HG03095 (cell line): Measurements from ENCODE around the gene PHOSPHO1.
"Not testable (repeated sequence)": the region's sequence is repeated elsewhere in the genome, so short reads cannot be mapped to it uniquely, and the experiment has no call there.

Source experiments
- ATAC-seq: cut with Tn5 transposase; IDR thresholded peaks from one replicate; pipeline ENCODE4 v1.9.1; 2021; ENCODE audit warnings: moderate library complexity; ENCODE audit not compliant: unreplicated experiment

The PHOSPHO1 gene

GRCh38 chr17:49230636-49231562 lies at the start of gene PHOSPHO1:
Gene PHOSPHO1 (minus strand): TSS chr17:49230787. CDS start chr17:49226691, 4,096 bp downstream.
- ATAC-seq: peak; percentile 95

- ATAC-seq: no peak
Measured at GRCh38 chr17:49280061-49280460, 49.5 kb upstream of the PHOSPHO1 start.

- not testable (repeated sequence) for ATAC-seq
Measured at GRCh38 chr17:49279263-49280015, 48.9 kb upstream of the PHOSPHO1 start.

- ATAC-seq: no peak
Measured at GRCh38 chr17:49278076-49278475, 47.5 kb upstream of the PHOSPHO1 start.

GRCh38 chr17:49277638-49278037 lies 47.1 kb upstream of the PHOSPHO1 start:
- ATAC-seq: no peak

GRCh38 chr17:49275981-49276380 lies 45.4 kb upstream of the PHOSPHO1 start:
- ATAC-seq: not testable (repeated sequence)

GRCh38 chr17:49269356-49269755 lies 38.8 kb upstream of the PHOSPHO1 start:
- ATAC-seq: no peak

- ATAC-seq: no peak
Measured at GRCh38 chr17:49267912-49268311, 37.3 kb upstream of the PHOSPHO1 start.

- no peak for ATAC-seq
Measured at GRCh38 chr17:49266233-49266632, 35.6 kb upstream of the PHOSPHO1 start.

- ATAC-seq: not testable (repeated sequence)
Measured at GRCh38 chr17:49261540-49261939, 31.0 kb upstream of the PHOSPHO1 start.

GRCh38 chr17:49260817-49261291 lies 30.3 kb upstream of the PHOSPHO1 start:
- ATAC-seq: no peak

- ATAC-seq: no peak
Measured at GRCh38 chr17:49260011-49260816, 29.6 kb upstream of the PHOSPHO1 start.

GRCh38 chr17:49259663-49260010 lies 29.1 kb upstream of the PHOSPHO1 start:
- no peak for ATAC-seq

GRCh38 chr17:49258394-49258793 lies 27.8 kb upstream of the PHOSPHO1 start:
- ATAC-seq: no peak

- ATAC-seq: no peak
Measured at GRCh38 chr17:49255125-49255524, 24.5 kb upstream of the PHOSPHO1 start.

- no peak for ATAC-seq
Measured at GRCh38 chr17:49254066-49254465, 23.5 kb upstream of the PHOSPHO1 start.

GRCh38 chr17:49252148-49252695 lies 21.6 kb upstream of the PHOSPHO1 start:
- ATAC-seq: no peak

- ATAC-seq: no peak
Measured at GRCh38 chr17:49249890-49250522, 19.4 kb upstream of the PHOSPHO1 start.

- no peak for ATAC-seq
Measured at GRCh38 chr17:49249292-49249794, 18.8 kb upstream of the PHOSPHO1 start.

- ATAC-seq: no peak
Measured at GRCh38 chr17:49247944-49248343, 17.4 kb upstream of the PHOSPHO1 start.
